SIG-M5 treated with dmso at 0.1 percent for 504 hours (cell line): ENCODE data around the gene SLC25A48.
"Not testable (repeated sequence)": the region's sequence is repeated elsewhere in the genome, so short reads cannot be mapped to it uniquely, and the experiment has no call there.

Experiments
- DNase-seq: peaks from one replicate; lab custom pipeline; 2025; ENCODE audit not compliant: unreplicated experiment; lab: John Stamatoyannopoulos, UW

SLC25A48 gene

DNA sequence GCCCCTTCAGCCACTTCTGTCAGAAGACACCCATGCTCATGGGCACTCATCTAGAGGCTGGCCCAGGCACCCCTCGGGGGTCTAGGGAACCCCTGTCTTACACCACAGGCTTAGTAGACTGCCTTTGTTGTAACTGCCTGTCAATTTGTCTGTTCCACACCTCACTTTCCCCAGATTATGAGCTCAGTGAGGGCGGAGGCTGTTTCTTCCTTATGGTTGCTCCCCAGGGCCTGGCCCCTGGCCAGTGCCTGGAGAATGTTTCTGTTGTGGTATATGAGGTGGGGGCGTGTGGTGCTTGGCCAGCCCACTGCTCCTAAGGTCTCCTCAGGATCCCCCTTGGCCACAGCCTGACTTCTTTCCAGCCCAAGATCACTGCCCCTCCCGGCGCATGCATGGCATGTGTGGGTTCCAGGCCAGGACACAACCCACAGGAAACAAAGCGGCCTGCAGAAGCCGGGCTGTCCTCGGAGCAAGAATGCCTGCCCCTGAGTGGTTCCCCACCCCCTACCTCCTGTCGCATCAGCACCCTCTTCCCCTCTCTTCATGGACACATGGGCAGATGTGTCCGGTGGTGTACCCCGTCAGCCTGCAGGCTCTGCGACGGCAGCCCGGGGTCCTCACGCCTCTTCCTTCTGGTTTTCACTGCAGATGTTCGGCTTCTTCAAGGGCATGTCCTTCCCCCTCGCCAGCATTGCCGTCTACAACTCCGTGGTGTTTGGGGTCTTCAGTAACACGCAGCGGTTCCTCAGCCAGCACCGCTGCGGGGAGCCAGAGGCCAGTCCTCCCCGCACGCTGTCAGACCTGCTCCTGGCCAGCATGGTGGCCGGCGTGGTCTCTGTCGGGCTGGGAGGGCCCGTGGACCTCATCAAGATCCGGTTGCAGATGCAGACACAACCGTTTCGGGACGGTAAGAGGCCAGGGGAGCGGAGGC is 17.7 kb downstream of the SLC25A48 start:
- DNase-seq: no peak

DNA sequence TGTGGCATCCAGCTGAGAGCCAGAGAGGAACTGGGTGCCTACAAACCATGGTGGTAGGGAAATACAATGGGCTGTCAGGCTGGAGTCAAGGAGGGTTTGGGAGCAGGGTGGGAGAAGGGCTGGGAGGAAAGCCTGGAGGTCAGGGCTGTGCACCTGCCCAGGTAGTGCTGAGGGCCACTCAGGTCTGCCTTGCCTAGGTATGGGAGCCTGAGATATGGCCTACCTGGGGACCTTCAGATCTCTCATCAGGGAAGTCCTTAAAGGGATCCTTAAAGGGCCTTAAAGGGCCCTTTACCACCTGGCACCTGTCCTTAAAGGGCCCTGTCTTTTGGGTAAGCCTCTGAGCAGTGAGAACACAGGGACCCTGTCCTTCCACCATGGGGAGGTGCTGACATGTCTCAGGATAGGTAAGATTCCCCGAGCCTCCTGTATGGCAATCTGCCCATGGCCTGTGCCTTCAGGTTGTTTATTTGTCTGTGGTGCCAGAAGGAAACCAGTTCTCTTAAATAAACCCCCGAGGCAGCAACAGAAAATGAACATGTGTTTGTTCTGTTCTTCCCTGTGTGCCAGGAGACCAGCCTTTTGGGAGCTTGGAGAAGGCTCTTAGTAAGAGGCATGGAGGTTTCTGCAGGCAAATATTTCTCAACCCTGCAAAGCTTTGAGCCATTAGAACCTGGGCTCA is 23.3 kb downstream of the SLC25A48 start:
- DNase-seq: no peak

DNA sequence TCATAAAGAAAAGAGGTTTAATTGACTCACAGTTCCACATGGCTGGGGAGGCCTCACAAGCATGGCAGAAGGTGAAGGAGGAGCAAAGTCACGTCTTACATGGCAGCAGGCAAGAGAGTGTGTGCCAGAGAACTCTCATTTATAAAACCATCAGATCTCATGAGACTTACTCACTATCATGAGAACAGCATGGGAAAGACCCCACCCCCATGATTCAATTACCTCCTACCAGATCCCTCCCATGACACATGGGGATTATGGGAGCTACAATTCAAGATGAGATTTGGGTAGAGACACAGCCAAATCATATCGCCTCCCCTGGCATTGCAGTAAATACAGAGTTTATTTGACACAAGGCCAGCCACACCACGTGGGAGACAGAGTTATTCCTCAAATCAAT is 24.7 kb downstream of the SLC25A48 start:
- DNase-seq: not testable (repeated sequence)

DNA sequence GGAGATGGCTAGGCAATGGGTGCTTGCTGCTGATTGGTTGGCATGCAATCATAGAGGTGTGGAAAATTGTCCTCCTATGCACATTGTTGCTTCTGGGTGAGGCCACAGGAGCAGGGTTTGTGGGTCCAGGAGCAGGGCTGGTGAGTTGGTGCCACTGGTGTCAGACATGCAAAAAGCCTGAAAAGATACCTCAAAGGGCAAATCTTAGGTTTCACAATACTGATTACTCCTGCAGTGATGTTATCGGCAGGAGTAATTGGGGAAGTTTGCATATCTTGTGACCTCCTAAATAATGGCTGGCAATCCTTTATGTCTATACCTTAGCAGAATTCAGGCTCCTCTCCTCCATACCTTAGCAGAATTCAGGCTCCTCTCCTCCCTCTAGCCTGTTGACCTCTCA is 25.2 kb downstream of the SLC25A48 start:
- no peak for DNase-seq

DNA sequence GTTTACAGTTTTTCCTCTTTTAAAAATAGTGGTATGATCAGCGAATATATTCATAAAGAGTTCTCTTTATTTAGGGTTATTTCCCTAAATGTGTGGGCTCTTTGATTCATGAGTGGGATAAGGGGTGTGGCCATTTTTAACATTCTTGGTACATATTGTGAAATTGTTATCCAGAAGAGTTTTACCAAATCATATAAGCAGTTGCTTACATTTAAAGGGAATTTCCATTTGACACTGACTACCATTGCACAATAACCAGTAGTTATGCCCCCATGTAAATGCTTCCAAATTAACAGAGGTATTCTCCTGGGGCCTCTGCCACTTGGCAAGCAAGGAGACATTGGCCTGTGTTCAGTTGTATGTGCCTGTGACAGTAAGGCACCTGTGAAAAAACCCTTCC is 27.2 kb downstream of the SLC25A48 start:
- no peak for DNase-seq

DNA sequence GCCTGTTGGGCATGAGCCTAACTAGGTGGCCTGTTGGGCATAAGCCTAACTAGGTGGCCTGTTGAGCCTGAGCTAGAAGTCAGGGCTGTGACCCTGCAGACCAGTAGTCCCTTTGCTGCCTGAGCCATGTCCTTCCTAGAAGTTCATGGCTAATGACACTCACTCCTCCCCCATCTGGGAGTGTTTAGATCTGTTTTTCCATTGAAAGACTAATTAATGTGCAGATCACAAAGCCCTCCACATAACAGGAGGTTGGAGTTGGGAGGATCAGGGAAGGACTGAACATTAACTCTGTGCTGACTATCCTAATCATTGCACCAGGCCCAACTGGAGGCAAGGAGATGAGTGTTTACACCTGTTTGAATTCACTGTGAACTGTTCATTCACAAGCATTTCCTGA is 27.6 kb downstream of the SLC25A48 start:
- no peak for DNase-seq

DNA sequence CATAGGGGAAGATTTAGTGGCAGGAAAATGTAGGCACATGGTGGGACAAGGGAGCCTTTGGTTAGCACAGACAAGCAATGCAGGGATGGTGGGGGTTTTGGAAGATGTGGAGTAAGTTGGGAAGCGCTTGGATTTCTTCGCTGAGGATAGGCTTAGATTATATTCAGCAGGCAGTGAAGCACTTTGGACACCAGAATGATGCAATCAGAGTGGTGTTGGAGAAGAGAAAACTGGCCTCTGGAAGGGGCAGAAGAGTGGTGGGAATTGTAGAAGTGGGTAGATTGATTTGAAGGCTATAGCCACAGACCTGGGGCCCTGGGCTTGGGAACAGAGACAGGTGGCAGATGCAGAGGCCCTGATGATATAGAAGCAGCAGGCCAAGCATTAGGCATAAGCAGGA is 28.3 kb downstream of the SLC25A48 start:
- no peak for DNase-seq

DNA sequence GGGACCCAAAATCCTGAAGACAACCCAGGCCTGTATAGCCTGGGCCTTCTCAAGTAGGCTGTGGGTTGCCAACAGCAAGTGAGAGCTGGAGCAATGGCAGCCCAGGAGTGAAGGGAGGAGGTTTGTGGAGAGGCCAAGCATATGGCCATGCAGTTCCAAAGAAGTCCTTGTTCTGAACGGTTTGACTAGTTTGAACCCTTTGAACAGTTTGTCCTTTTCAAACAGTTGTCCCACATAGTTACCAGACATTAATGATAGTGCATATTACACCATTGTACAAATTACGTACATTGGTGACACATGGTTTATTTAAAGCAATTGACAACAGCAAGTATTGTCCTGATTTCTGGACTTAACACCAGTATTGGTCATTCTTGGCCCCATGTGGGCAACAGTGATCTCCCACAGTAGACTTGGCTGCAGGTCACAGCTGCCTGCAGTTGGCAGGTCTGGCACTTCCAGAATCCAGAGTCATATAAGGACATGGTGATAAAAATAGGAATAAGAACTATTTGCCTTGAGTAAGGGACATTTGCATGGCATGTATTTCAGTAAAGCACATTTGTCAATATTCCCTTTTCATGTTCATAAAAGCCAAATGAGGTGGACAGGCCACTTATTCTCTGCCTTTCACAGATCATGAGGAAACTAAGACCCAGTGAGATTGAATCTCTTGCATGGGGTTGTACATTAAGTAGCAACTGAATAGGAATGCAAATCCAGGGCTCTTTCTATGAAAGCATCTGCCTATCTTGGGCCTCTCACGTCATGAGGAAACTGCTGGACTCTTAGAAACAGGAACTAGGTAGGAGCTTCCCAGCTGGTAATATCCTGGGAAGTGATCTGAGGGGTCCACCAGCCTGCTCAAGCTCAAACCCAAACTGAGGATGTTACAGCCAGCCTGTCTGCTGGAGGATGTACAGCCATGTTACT is 30.3 kb downstream of the SLC25A48 start:
- DNase-seq: no peak

DNA sequence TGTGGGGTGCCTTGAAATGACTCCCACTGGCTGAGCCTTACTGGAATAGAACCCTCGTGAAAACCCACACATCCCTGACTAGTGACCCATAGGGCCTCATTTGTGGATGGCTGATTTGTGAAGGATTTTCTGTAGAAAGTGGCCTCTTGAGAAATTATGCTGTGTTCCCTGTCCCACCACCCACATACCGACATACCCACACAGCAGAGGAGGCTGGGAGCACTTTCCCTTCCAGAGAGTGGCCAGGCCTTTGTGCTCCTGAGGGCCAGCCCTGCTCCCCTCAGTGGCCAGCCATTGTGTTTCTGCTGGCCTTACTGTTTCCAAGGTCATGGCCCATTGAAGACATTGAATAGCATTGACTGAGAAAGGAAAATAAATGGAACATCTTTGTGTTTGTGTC is 31.6 kb downstream of the SLC25A48 start:
- no peak for DNase-seq

DNA sequence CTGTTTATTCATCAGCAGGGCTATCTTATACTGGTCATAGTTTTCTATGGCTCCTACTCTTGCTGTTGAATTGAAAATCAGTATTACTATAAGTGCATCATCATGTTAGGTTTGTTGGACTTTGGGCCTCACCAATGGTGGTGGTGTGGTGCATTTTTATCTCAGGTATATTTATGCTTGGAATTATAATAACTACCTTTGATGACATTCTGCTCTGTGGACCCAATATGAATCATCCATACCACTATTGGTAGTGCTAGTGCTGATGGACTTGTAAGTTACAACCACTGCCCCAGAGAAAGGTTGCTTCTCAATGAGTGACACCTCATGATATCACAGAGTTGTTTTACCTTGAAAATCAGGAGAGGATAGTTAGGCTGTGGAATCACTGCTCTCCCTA is 33.1 kb downstream of the SLC25A48 start:
- no peak for DNase-seq

DNA sequence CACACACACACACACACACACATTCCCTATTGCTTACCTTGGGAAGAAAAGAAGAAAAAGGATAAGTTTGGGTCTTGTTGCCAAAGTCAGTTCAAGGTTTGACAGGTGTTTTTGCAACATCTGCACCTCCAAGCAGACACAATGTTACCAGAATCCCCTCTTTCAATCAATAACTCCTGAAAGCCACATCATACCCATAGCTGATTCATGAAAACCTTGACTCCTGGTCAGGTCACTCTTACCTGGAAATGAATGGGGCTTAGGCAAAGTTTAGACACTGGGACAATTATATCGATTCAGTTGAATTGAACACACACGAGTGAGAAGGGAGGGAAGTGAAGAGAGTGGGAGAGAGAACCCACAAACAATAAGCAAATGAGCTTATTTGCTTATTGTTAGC is 34.2 kb downstream of the SLC25A48 start:
- no peak for DNase-seq

DNA sequence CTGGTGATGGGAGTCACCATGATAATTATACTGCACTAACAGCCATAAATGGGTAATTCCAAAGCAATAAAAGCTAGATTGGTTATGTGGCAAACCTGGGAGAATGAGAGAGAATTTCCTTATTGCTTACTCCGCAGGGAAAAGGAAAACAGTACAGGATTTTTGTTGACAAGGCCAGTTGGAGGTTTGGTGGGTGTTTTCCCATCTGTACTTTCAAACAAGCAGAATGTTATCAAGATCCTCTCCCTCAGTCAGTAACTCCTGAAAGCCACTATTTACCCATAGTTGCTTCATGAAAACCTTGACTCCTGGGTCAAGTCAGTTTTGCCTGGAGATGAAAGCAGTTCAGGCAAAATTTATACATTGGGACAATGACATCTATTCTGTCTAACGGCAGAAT is 34.8 kb downstream of the SLC25A48 start:
- no peak for DNase-seq

DNA sequence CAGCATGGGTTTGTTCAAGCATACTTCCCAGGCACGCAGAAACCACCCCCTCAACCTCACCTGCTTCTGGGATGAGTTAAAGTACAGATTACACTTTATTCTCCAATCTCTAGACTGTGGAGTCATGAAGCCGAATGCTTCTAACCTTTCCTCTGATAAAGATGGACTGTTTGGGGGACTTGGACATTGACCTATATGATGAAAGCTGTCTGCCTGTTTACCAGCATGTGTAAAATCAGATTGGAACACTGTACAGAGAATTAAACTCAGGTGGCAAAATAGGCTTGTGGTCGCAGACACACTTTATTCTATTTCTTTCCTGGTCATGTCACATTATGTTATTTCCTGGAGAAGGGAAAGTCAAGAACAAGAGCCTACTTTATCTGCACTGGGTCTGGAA is 35.5 kb downstream of the SLC25A48 start:
- no peak for DNase-seq

DNA sequence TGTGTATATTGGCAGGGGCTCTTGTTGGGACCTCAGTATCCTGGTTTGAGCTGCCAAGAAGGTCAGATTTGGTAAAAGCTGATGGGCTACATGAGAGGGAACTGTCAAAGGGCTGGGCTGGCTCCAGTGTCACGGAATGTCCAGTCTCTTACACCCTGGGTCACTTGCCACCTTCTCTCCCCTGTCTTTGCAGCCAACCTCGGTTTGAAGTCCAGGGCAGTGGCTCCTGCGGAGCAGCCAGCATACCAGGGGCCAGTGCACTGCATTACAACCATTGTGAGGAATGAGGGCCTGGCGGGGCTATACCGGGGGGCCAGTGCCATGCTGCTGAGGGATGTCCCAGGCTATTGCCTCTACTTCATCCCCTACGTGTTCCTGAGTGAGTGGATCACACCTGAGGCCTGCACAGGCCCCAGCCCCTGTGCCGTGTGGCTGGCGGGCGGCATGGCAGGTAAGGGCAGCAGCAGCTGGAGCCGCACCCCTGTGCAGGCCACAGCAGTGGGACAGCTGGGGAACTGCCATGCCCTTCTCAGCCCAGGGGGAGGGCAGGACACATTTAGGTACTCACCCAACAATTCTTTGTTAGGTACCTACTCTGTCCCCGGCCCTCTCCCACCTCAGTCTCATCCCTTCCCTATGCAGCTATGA is 36.9 kb downstream of the SLC25A48 start:
- DNase-seq: no peak

DNA sequence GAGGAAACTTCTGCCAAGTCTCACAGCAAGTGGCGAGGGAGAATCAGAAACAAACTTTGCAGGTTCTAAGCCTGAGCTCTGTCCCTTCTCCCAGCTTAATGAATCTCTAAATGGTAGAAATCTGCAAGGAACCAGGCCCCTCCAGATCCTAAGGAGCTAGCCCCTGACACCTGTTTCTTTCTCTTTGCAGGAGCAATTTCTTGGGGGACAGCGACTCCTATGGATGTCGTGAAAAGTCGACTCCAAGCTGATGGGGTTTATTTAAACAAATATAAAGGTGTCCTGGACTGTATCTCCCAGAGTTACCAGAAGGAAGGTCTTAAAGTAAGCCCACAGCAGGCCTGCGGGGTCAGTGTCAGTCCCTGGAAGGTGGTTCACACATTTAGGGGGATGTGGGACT is 39.4 kb downstream of the SLC25A48 start:
- DNase-seq: no peak

DNA sequence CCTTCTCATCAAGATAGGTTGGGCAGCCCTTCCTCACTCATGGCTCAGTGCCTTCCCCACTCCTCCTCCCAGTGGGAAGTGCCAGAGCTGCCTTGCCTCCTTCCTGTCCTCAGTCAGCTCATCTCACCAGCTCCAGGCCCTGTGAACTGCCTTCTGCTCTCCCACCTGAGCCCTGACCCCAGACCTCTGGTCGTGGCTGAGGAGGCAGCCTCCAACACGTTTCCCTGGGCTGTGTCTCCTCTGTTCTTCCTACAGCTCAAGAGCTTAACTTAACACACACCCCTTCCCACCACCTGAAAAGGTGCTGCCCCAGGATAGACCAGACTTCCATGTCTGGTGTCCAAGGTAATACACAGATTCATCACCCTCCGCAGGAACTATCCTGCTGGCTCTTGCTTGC is 40.0 kb downstream of the SLC25A48 start:
- DNase-seq: no peak

DNA sequence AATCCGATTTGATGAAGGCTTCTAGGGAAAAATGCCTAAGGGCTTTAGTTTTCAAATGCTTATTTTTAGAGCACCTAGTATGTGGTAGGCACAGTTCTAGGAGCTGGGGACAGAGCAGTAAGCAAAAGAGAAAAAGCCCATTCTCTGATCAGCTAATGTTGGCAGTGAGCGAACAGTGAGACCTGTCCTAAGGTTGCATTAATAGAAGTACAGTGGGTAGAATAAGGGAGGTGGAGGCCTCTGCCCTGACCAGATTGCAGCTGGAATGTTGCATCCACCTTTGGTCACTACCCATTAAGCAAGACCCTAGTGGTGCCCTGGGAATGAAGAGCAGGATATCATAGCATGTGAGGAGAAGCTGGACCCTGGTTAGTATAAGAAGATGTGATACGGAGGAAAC is 41.1 kb downstream of the SLC25A48 start:
- DNase-seq: no peak

DNA sequence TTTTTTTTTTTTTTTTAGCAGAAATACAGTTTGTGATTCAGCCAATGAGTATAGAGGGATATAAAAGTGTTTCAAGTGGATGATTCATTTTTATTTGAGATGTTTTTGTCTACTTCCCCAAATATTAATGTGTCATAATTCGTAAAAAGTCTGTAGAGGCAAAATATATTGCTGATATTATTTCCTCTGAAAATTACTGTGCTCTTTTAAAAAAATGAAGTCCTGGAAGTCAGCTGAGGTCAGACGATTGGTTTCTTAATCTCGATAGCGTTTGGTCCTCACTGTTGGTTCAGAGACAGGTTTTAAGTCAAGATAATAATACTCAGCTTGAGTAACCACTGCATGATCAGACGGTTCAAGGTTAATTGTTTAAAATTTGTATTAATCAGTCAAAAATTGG is 41.7 kb downstream of the SLC25A48 start:
- no peak for DNase-seq

DNA sequence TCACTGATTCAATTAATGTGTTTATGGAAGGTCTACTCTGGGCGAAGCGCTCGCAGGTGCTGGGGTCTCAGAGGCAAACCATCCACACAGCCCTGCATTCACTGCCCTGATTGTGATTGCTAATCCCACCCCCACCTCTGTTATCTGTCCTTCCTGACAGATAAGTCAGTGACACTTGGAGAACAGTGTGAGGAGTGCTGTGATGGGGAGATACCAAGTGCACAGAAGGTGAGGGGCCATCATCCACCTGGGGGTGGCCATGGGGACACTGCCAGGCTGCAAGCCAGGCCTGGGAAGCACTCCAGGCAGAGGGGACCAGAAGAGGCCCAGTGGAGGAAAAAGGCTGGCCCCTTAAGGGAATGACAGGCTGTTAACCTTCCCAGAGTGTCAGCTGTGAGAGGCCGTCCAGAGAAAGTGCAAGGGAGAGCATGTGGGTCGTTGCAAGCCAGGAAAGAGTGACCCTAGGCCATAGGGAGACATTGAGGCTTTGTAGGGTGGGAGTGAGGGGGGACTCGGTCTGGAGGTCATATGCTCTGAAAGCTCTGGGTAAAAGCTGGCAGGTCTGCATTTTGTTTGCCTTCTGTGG is 43.2 kb downstream of the SLC25A48 start:
- no peak for DNase-seq

DNA sequence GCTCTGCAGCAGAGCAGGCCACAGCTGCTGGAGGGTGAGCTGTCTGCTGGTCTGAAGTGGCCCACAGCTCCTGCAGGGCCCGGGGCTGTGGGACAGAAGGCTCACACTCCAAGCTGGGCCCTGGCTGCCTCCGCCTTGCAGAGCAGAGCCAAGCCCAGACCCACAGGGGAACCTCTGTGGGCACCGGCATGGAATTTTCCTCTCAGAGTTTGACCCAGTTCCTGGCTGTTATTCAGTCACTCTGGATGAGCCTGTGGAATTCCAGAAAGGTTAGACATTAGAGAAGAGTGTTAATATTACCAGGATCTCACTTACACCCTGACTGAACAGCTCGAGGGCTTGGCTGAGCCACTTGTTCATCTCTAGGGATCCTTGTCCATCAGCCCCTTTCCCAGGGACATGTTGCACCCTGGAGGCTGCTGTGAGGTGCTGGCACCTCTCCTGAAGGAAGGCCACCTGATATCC is 43.7 kb downstream of the SLC25A48 start:
- DNase-seq: no peak
